AG09309 (cell line): ENCODE data around the gene DBH.

ENCODE experiments used
- DNase-seq: peaks from one replicate; pipeline ENCODE4 v3.0.0-alpha.2; 2010; ENCODE audit warnings: low read depth
- H3K4me3 ChIP-seq: 2 replicates; pipeline ENCODE4 v1.5.1; 2011; ENCODE audit warnings: mild to moderate bottlenecking, low read depth, low read length, moderate library complexity; ENCODE audit not compliant: control insufficient read depth
- CTCF ChIP-seq: IDR thresholded peaks from 2 replicates; pipeline ENCODE4 v1.5.1; 2011; ENCODE audit warnings: mild to moderate bottlenecking, low read depth, low read length, inconsistent platforms; ENCODE audit not compliant: insufficient read depth, control insufficient read depth; ENCODE audit errors: missing control alignments

Gene DBH

GRCh38 chr9:133645021-133645765 lies 9.0 kb downstream of the DBH start:
- no peak for DNase-seq
- TF ChIP-seq CTCF, result no peak
- no peak overlapping the region for H3K4me3 ChIP-seq

GRCh38 chr9:133647148-133647547 lies 11.0 kb downstream of the DBH start:
- H3K4me3 ChIP-seq, result no peak overlapping the region
- no peak for DNase-seq
- no peak for TF ChIP-seq CTCF

GRCh38 chr9:133647765-133648469 lies 11.8 kb downstream of the DBH start:
- no peak for TF ChIP-seq CTCF
- DNase-seq, result no peak
- no peak overlapping the region for H3K4me3 ChIP-seq

GRCh38 chr9:133649194-133649593 lies 13.0 kb downstream of the DBH start:
- no peak for DNase-seq
- H3K4me3 ChIP-seq, result no peak overlapping the region
- no peak for TF ChIP-seq CTCF

GRCh38 chr9:133650026-133650425 lies 13.9 kb downstream of the DBH start:
- DNase-seq, result no peak
- TF ChIP-seq CTCF, result no peak
- no peak overlapping the region for H3K4me3 ChIP-seq

GRCh38 chr9:133653638-133654037 lies 17.5 kb downstream of the DBH start:
- no peak for DNase-seq
- H3K4me3 ChIP-seq, result no peak overlapping the region
- TF ChIP-seq CTCF, result no peak
